GM12873 (cell line): Measurements from ENCODE around the gene PLA2G4B.

Experiments
- TF ChIP-seq, protein P1 (sequence below): IDR thresholded peaks from 2 replicates; pipeline ENCODE4 v1.5.1; 2012; ENCODE audit warnings: low read depth, mild to moderate bottlenecking, moderate library complexity, low read length, control low read depth; ENCODE audit not compliant: insufficient read depth; ENCODE audit errors: missing control alignments

The PLA2G4B gene, protein sequence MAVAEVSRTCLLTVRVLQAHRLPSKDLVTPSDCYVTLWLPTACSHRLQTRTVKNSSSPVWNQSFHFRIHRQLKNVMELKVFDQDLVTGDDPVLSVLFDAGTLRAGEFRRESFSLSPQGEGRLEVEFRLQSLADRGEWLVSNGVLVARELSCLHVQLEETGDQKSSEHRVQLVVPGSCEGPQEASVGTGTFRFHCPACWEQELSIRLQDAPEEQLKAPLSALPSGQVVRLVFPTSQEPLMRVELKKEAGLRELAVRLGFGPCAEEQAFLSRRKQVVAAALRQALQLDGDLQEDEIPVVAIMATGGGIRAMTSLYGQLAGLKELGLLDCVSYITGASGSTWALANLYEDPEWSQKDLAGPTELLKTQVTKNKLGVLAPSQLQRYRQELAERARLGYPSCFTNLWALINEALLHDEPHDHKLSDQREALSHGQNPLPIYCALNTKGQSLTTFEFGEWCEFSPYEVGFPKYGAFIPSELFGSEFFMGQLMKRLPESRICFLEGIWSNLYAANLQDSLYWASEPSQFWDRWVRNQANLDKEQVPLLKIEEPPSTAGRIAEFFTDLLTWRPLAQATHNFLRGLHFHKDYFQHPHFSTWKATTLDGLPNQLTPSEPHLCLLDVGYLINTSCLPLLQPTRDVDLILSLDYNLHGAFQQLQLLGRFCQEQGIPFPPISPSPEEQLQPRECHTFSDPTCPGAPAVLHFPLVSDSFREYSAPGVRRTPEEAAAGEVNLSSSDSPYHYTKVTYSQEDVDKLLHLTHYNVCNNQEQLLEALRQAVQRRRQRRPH

DNA sequence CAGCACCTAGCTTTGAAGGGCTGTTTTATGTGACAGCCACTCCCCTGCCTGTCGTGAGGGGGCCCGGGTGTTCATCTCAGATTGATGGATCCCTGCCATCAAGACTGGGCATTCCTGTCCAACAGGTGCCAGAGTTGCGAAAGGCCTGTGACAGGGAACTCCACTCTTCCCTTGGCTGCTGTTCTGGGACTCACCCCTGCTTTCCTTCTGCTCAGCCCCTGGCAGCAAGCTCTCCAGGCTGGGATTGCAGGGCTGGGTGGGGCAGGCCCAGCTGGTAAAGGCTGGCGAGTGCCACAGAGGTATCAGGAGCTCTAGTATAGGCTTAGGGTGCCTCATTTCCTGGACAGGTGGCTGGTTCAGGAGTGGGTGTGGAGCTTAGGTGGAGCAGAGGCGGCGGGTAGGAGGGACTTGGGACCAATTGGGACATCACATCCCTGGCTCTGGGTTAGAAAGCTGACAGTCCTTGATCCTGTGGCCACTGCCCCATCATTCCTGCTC is at the start of gene PLA2G4B:
Gene PLA2G4B, plus strand, starts transcription at position 448 of the 498 bp plus-strand sequence. CDS start 67 bp downstream, outside the sequence.
- TF ChIP-seq, protein P1, sequence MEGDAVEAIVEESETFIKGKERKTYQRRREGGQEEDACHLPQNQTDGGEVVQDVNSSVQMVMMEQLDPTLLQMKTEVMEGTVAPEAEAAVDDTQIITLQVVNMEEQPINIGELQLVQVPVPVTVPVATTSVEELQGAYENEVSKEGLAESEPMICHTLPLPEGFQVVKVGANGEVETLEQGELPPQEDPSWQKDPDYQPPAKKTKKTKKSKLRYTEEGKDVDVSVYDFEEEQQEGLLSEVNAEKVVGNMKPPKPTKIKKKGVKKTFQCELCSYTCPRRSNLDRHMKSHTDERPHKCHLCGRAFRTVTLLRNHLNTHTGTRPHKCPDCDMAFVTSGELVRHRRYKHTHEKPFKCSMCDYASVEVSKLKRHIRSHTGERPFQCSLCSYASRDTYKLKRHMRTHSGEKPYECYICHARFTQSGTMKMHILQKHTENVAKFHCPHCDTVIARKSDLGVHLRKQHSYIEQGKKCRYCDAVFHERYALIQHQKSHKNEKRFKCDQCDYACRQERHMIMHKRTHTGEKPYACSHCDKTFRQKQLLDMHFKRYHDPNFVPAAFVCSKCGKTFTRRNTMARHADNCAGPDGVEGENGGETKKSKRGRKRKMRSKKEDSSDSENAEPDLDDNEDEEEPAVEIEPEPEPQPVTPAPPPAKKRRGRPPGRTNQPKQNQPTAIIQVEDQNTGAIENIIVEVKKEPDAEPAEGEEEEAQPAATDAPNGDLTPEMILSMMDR, result no peak

DNA sequence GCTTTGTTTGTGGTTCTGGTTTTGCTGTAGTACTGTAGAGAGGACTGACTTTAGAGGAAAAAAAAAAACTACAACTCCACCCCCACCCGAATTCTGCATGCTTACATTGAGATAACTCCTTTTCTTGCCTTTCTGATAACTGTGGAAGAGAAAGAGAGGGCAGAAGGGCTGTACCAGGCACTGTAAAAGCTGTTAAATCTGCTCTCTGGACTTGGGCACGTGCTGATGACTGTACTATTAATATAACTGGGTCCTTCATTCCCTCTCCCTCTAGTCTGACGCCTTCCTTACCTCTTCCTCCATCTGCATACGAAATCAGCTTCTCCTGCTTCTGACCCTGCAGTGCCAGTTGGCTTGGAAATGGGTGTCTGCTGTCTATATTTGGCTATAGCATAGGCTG is 49.4 kb upstream of the PLA2G4B start:
- TF ChIP-seq, protein P1, result no peak

DNA sequence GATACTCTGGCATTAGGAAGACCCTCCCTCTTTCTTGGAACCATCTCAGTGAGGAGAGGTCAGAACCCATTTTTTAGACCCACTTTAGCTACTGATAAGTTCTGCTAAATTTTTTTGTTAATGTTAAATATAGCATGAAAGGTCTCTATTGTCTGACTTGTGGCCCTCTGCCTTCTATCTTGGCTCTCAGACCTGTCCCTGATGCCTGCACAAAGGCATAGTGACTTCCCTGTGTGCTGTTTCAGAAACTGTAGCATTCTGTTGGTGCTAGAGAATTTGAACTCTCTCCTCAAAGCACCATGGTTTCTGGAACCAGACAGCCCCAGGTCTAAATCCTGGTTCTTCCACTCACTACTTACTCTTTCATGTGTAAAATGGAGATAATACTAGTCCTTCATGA is 49.0 kb upstream of the PLA2G4B start:
- TF ChIP-seq, protein P1, result no peak

DNA sequence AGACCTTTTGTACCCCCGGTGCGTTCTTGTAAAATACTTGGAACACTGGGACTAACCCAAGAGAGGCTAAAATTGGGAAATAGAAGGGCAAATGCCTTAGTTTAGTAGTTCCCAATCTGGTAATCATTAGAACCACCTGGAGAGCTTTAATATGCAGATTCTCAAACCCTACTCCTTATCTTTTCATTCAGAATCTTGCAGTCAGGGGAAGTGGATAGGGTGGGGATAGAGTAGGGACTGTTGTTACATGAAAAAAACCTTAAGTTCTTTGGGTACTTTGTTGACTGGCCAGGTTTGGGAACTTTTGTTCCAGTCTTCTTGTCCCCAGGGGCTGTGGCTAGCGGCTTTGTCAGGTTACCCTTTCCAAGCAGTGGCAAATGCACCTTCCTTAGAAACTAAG is 48.5 kb upstream of the PLA2G4B start:
- TF ChIP-seq, protein P1, result no peak

DNA sequence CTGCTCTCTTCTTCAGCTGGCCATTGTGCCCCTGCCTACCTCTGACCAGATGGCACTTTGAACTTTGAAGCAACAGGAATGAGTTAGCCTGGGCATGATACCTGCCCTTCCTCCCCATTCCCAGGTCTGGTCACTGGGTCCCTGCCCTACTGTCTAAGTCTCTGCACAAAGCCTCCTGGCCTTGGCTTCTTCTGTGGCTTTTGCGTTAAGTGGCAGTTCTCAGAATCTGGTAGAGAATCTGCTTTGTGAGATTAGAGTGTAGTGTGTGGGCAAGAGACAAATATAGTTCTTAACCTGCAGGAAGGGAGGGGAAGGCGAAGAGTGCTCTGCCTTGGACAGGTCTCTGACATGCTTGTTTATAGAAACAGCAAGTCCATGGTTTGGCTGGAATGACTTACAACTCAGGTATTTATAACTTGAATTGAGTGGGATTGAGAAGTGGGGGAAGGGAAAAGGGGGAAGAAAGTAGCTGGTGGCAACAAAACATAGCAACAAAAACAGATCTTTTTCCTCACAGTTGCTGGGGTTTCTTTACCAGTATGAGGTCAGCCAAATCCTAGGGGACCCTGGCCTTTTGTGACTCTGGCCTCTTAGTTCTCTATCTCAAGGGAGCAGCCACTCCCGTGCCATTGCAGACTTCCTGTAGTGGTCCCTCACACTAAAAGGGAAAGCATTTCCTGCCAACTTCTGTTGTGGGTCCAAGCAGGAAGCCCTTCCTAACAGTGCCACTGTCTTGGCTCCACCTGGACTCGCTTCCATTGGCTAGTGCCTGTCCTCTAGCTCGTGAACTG is 47.7 kb upstream of the PLA2G4B start:
- TF ChIP-seq, protein P1, result no peak

DNA sequence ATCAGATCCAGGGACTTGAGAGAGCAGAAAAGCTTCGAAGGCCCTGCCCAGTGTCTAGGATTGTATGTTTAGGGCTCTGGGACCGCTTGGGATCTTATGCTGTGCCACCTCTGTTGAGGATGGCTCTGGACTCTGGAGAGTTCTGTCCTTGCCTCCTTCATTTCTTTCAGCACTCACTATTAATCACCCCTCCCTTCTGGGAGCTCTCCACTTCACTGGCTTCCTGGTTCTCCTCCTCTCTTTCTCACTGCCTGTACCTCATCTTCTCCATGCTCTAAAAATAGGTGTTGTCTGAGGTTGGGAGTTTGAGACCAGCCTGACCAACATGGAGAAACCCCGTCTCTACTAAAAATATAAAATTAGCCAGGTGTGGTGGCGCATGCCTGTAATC is 47.1 kb upstream of the PLA2G4B start:
- TF ChIP-seq, protein P1, result no peak
